ENCODE data around the gene RFWD3. TPM values are rescaled to one million over a fixed set of nuclear protein-coding genes. Genes with fewer than 3 reads are reported as not detected.
A peak's percentile ranks its signal among the peaks of the same experiment; 100 is the strongest.

RFWD3 gene
- total and polyA plus RNA-seq, 12 donors: 1.8 to 10.2 (median 5.6) TPM

DNA sequence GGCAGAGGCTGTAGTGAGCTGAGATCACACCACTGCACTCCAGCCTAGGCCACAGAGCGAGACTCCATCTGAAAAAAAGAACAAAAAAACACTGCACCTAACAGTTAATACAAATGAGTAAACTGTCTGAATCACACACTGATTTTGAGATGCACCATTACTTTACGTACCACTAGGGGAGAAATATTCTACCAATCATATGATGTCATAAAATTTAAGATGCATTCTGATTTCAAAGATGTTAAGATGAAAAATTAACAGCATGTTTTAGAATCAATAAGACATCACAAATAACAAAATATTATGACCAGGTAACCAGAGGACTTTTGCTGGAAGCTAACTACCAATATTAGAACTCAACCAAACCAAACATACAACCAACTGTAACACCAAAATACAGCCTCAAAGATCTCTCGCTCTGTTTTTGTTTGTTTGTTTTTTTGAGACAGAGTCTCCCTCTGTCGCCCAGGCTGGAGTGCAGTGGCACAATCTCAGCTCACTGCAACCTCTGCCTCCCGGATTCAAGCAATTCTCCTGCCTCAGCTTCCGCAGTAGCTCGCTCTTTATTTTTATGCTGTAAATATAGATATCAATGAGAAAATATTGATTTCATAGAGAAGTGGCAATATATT lies 91.4 kb downstream of the RFWD3 start:
- intact Hi-C loops (cut with DNase I): no loop called here
- peak in 1 of 8 donors; percentile 29 for ATAC-seq
- DNase-seq: no peak
- WGBS, 2 donors: 89 to 91% methylated on average over 7 of the region's 7 CpGs
- Histone ChIP-seq H3K4me1 (peaks cover 0 to 56% (median 16%) of the 10 kb centered on the region in 9 donors), H3K9me3 (no peaks in the 10 kb centered on the region), H3K4me3 (no peak overlapping the region), H3K27me3 (no peaks in the 10 kb centered on the region), H3K36me3 (no peaks in the 10 kb centered on the region), H3K27ac (no peak overlapping the region)
- TF ChIP-seq CTCF (IDR thresholded peaks at IDR 0.05): peak in 2 of 9 donors; percentile 13 to 23

GRCh38 chr16:74574146-74574545 lies 92.5 kb downstream of the RFWD3 start:
- Histone ChIP-seq H3K4me1 (peaks cover 0 to 65% (median 20%) of the 10 kb centered on the region in 9 donors), H3K9me3 (no peaks in the 10 kb centered on the region), H3K27ac (no peak overlapping the region), H3K4me3 (no peak overlapping the region), H3K36me3 (no peaks in the 10 kb centered on the region), H3K27me3 (no peaks in the 10 kb centered on the region)
- TF ChIP-seq CTCF (IDR thresholded peaks at IDR 0.05): no peak
- intact Hi-C loops (cut with DNase I): no loop called here
- DNase-seq: no peak
- no peak for ATAC-seq
- 58 to 71% methylated on average over 2 of the region's 2 CpGs for WGBS, 2 donors

- ATAC-seq (no peak), DNase-seq (no peak)
- intact Hi-C loops (cut with DNase I): no loop called here
- Histone ChIP-seq H3K9me3 (no peaks in the 10 kb centered on the region), H3K4me1 (peaks cover 0 to 67% (median 21%) of the 10 kb centered on the region in 9 donors), H3K27me3 (no peaks in the 10 kb centered on the region), H3K27ac (no peak overlapping the region), H3K4me3 (no peak overlapping the region), H3K36me3 (no peaks in the 10 kb centered on the region)
- 82 to 89% methylated on average over 8 of the region's 8 CpGs for WGBS, 2 donors
- TF ChIP-seq CTCF (IDR thresholded peaks at IDR 0.05): no peak
Measured at GRCh38 chr16:74573622-74574021, 93.1 kb downstream of the RFWD3 start.

Other genes with a start within 250 kb of the RFWD3 start
- under 1 TPM in 5 of 10 donors, not detected in 5; 0.41 to 0.77 (median 0.53) TPM for gene CLEC18B, start 245.4 kb downstream of the RFWD3 start, total RNA-seq
- under 1 TPM; 0.29 TPM for gene CLEC18B, start 245.4 kb downstream of the RFWD3 start, polyA plus RNA-seq
- gene GLG1, start 59.8 kb downstream of the RFWD3 start, total RNA-seq: 100 to 1,000 TPM in 7 of 10 donors, 10 to 100 TPM in 3; 79.5 to 136 (median 104) TPM
- 10 to 100 TPM; 25.7 to 39.8 TPM for gene GLG1, start 59.8 kb downstream of the RFWD3 start, polyA plus RNA-seq
- 10 to 100 TPM in 1 of 10 donors, 1 to 10 TPM in 9; 1.7 to 10.4 (median 3.3) TPM for gene MLKL, start 34.0 kb upstream of the RFWD3 start, total RNA-seq
- 10 to 100 TPM in 1 of 2 donors, 1 to 10 TPM in 1; 6.4 to 11.1 TPM for gene MLKL, start 34.0 kb upstream of the RFWD3 start, polyA plus RNA-seq
- under 1 TPM in 1 of 10 donors, not detected in 9; 0.41 TPM for gene FA2H, start 107.9 kb upstream of the RFWD3 start, total RNA-seq
- gene FA2H, start 107.9 kb upstream of the RFWD3 start, polyA plus RNA-seq: under 1 TPM; 0.04 to 0.15 TPM

Measured in heart right ventricle (tissue), 16 donors.